Astrocyte of the spinal cord (primary cell): ENCODE data around the gene TCAP.

Experiments
- DNase-seq: peaks from one replicate; pipeline ENCODE4 v3.0.0; 2011; ENCODE audit warnings: low read depth, low spot score
- H3K4me3 ChIP-seq: 2 replicates; pipeline ENCODE4 v1.5.1; 2011; ENCODE audit warnings: low read depth, mild to moderate bottlenecking, low read length, moderate library complexity
- in situ Hi-C: cut with HindIII; loops from 2 replicates; pipeline ENCODE4 v1.10.0; 2017; ENCODE audit warnings: low sequenced_read_pairs
- TF ChIP-seq, protein P1 (sequence below): IDR thresholded peaks from 2 replicates; pipeline ENCODE4 v1.5.1; 2012; ENCODE audit warnings: low read depth, mild to moderate bottlenecking, low read length, inconsistent platforms

The TCAP gene

GRCh38 chr17:39655105-39655504 is 10.0 kb upstream of the TCAP start:
- no peak overlapping the region for H3K4me3 ChIP-seq
- TF ChIP-seq, protein P1, sequence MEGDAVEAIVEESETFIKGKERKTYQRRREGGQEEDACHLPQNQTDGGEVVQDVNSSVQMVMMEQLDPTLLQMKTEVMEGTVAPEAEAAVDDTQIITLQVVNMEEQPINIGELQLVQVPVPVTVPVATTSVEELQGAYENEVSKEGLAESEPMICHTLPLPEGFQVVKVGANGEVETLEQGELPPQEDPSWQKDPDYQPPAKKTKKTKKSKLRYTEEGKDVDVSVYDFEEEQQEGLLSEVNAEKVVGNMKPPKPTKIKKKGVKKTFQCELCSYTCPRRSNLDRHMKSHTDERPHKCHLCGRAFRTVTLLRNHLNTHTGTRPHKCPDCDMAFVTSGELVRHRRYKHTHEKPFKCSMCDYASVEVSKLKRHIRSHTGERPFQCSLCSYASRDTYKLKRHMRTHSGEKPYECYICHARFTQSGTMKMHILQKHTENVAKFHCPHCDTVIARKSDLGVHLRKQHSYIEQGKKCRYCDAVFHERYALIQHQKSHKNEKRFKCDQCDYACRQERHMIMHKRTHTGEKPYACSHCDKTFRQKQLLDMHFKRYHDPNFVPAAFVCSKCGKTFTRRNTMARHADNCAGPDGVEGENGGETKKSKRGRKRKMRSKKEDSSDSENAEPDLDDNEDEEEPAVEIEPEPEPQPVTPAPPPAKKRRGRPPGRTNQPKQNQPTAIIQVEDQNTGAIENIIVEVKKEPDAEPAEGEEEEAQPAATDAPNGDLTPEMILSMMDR, result no peak
- in situ Hi-C loops, result no loop called here
- no peak for DNase-seq

- in situ Hi-C loops, result no loop called here
- no peak overlapping the region for H3K4me3 ChIP-seq
- TF ChIP-seq, protein P1, result no peak
- no peak for DNase-seq
Observed at GRCh38 chr17:39658346-39658745, 6.8 kb upstream of the TCAP start.

- no peak for DNase-seq
- in situ Hi-C loops, result no loop called here
- TF ChIP-seq, protein P1, result no peak
- H3K4me3 ChIP-seq, result no peak overlapping the region
Observed at GRCh38 chr17:39658760-39659159, 6.4 kb upstream of the TCAP start.

DNA sequence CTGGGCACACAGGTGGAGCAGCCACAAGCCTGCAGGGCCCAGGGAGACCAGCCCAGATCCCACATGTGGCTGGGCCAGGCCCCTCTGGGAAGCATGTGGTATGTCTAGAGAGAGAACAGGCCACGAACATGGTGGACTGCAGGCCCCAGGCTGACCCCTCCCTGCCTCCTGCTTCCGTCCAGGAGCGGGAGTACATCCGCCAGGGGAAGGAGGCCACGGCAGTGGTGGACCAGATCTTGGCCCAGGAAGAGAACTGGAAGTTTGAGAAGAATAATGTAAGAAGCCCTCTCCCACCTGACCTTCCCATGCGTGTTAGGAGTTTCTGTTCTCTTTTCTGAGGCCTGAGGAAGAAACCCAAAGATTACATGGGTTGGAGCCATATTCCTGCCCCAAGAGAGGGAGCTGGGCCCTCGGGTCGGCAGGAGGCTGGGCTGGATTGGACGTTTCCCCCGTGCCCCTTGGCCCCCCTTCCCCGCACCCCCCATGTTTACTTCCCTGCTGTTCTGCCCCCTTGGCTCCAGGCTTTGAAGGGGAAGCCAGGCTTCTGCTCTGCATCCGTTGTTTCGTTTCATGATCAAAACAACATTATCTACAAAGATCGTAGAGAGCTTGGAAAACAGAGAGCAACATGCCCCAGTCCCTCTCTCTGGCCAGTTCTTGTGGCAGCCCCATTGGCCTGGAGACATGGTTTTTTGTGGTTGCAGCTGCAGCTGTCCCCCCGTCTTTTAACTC is 5.7 kb upstream of the TCAP start:
- no peak for DNase-seq
- H3K4me3 ChIP-seq, result no peak overlapping the region
- TF ChIP-seq, protein P1, result no peak
- in situ Hi-C loops, result no loop called here

DNA sequence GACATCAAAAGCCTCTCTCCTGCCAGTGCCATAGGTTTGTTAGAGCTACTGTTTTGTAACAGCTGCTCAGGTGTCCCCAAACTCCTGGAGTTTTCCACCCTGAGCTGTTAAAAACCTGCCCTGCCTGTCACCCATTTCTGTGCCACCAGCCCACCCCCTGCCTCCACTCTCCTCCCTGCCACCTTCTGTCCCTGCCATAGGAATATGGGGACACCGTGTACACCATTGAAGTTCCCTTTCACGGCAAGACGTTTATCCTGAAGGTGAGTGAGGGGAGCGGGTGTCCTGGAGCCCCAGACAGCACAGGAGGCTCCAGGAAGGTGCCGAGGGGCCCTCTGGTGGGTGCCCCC is 5.2 kb upstream of the TCAP start:
- H3K4me3 ChIP-seq, result no peak overlapping the region
- in situ Hi-C loops, result no loop called here
- TF ChIP-seq, protein P1, result no peak
- DNase-seq, result no peak

- H3K4me3 ChIP-seq, result no peak overlapping the region
- in situ Hi-C loops, result no loop called here
- no peak for DNase-seq
- TF ChIP-seq, protein P1, result no peak
Observed at GRCh38 chr17:39660397-39661385, 4.5 kb upstream of the TCAP start.
